Activated CD4-positive, CD25-positive, alpha-beta regulatory T cell treated with anti-CD3 and anti-CD28 coated beads, Interleukin-2, amount 50 U/mL, for 24 hours (primary cell): ENCODE measurements around the gene SHC2.
"Not testable (repeated sequence)": the region's sequence is repeated elsewhere in the genome, so short reads cannot be mapped to it uniquely, and the experiment has no call there.

Source experiments
- ATAC-seq, 2 donors: fragments of 150-1000 bp; cut with Tn5 transposase; one replicate each; pipeline ENCODE4 v1.10.0; 2021; ENCODE audit warnings: mild to moderate bottlenecking in 1 of 2, moderate library complexity in 1 of 2

The SHC2 gene

GRCh38 chr19:469833-470232, 9.0 kb upstream of the SHC2 start:
- no peak for ATAC-seq

- ATAC-seq = no peak
Measured at GRCh38 chr19:468587-469256, 7.9 kb upstream of the SHC2 start.

- no peak for ATAC-seq
Measured at GRCh38 chr19:467554-467953, 6.7 kb upstream of the SHC2 start.

GRCh38 chr19:465056-465816, 4.4 kb upstream of the SHC2 start:
- no peak for ATAC-seq

- no peak for ATAC-seq
Measured at GRCh38 chr19:464208-464545, 3.3 kb upstream of the SHC2 start.

GRCh38 chr19:463483-464207, 2.8 kb upstream of the SHC2 start:
- no peak for ATAC-seq

- no peak for ATAC-seq
Measured at GRCh38 chr19:461721-462551, 1.1 kb upstream of the SHC2 start.

- ATAC-seq = peak in 1 of 2 donors; percentile 36
Measured at GRCh38 chr19:459724-460511, 915 bp downstream of the SHC2 start.

GRCh38 chr19:458091-459042, 2.5 kb downstream of the SHC2 start:
- ATAC-seq = no peak

- no peak for ATAC-seq
Measured at GRCh38 chr19:457636-458035, 3.2 kb downstream of the SHC2 start.

GRCh38 chr19:456547-457110, 4.2 kb downstream of the SHC2 start:
- no peak for ATAC-seq

GRCh38 chr19:455851-456546, 4.8 kb downstream of the SHC2 start:
- no peak for ATAC-seq

- ATAC-seq = no peak
Measured at GRCh38 chr19:455031-455705, 5.7 kb downstream of the SHC2 start.

GRCh38 chr19:453606-454005, 7.2 kb downstream of the SHC2 start:
- no peak for ATAC-seq

GRCh38 chr19:452829-453228, 8.0 kb downstream of the SHC2 start:
- ATAC-seq = no peak

GRCh38 chr19:450912-451481, 9.8 kb downstream of the SHC2 start:
- not testable (repeated sequence) for ATAC-seq

GRCh38 chr19:449916-450315, 10.9 kb downstream of the SHC2 start:
- no peak for ATAC-seq

- no peak for ATAC-seq
Measured at GRCh38 chr19:447816-448560, 12.8 kb downstream of the SHC2 start.
